Large intestine (tissue), 3 donors: ENCODE data around the gene EPHA2. TPM values are rescaled to one million over a fixed set of nuclear protein-coding genes. Genes with fewer than 3 reads are reported as not detected.

Experiments used
- DNase-seq, 2 donors: peaks; one replicate each; pipeline versions ENCODE4 v3.0.0 to v3.0.0-alpha.2; 2013
- H3K27ac ChIP-seq: one replicate; pipeline ENCODE4 v1.5.1; 2013; ENCODE audit warnings: low read length
- H3K27me3 ChIP-seq: 2 replicates; pipeline ENCODE4 v1.6.1; 2013; ENCODE audit warnings: low read length; ENCODE audit not compliant: control insufficient read depth, insufficient read depth
- H3K36me3 ChIP-seq: 2 replicates; pipeline ENCODE4 v1.6.1; 2013; ENCODE audit warnings: low read length; ENCODE audit not compliant: control insufficient read depth, insufficient read depth
- H3K4me1 ChIP-seq: one replicate; pipeline ENCODE4 v1.6.1; 2013; ENCODE audit warnings: low read length; ENCODE audit not compliant: control insufficient read depth, insufficient read depth
- H3K4me3 ChIP-seq: one replicate; pipeline ENCODE4 v1.5.1; 2013; ENCODE audit warnings: low read length
- H3K9me3 ChIP-seq: one replicate; pipeline ENCODE4 v1.6.1; 2013; ENCODE audit warnings: mild to moderate bottlenecking, low read depth, low read length, moderate library complexity; ENCODE audit not compliant: control insufficient read depth
- WGBS: methylation state at CpG from one replicate; pipeline ENCODE4 v1.1.5; 2013; ENCODE audit warnings: low lambda C conversion rate; ENCODE audit not compliant: insufficient coverage; 5-methylcytosine and 5-hydroxymethylcytosine counted together
- polyA plus RNA-seq: library from polyadenylated mRNA; unstranded; fragments of 120-200 nt; gene quantifications from one replicate; pipeline ENCODE4 v1.2.1, GENCODE V29; 2013

EPHA2 gene
- polyA plus RNA-seq, 1 donor: 18.5 TPM

GRCh38 chr1:16141573-16142336, 14.1 kb downstream of the EPHA2 start:
- no peak for DNase-seq
- Histone ChIP-seq H3K27ac (peak overlapping the region; percentile 26), H3K4me1 (peaks cover 37% of the 10 kb centered on the region), H3K4me3 (no peak overlapping the region), H3K36me3 (peaks cover 32% of the 10 kb centered on the region), H3K9me3 (peaks cover 3% of the 10 kb centered on the region), H3K27me3 (no peaks in the 10 kb centered on the region)
- WGBS: no CpG with 5 or more reads among the region's 16 CpGs

GRCh38 chr1:16140068-16140596, 15.7 kb downstream of the EPHA2 start:
- peaks cover 3% of the 10 kb centered on the region for H3K9me3 ChIP-seq
- no peak overlapping the region for H3K27ac ChIP-seq
- no peak for DNase-seq
- H3K4me1 ChIP-seq: peaks cover 21% of the 10 kb centered on the region
- no peaks in the 10 kb centered on the region for H3K27me3 ChIP-seq
- H3K36me3 ChIP-seq: peaks cover 38% of the 10 kb centered on the region
- no CpG with 5 or more reads among the region's 7 CpGs for whole genome bisulfite sequencing
- no peak overlapping the region for H3K4me3 ChIP-seq

- no peak overlapping the region for H3K27ac ChIP-seq
- no peak for DNase-seq
- H3K4me1 ChIP-seq: peaks cover 15% of the 10 kb centered on the region
These were observed 16.4 kb downstream of the EPHA2 start for GRCh38 chr1:16139473-16139962.

GRCh38 chr1:16138772-16139221, 17.1 kb downstream of the EPHA2 start:
- Histone ChIP-seq H3K27me3 (no peaks in the 10 kb centered on the region), H3K27ac (no peak overlapping the region), H3K36me3 (peaks cover 51% of the 10 kb centered on the region), H3K9me3 (peaks cover 3% of the 10 kb centered on the region), H3K4me3 (no peak overlapping the region), H3K4me1 (peaks cover 8% of the 10 kb centered on the region)
- DNase-seq: no peak
- no CpG with 5 or more reads among the region's 9 CpGs for WGBS

More at GRCh38 chr1:16139473-16139962, 16.4 kb downstream of the EPHA2 start:
- WGBS: 80% methylated on average over 1 of the region's 3 CpGs
- peaks cover 45% of the 10 kb centered on the region for H3K36me3 ChIP-seq
- no peak overlapping the region for H3K4me3 ChIP-seq
- H3K27me3 ChIP-seq: no peaks in the 10 kb centered on the region
- H3K9me3 ChIP-seq: peaks cover 3% of the 10 kb centered on the region

GRCh38 chr1:16137890-16138467, 17.9 kb downstream of the EPHA2 start:
- no peak overlapping the region for H3K27ac ChIP-seq
- H3K4me3 ChIP-seq: no peak overlapping the region
- H3K36me3 ChIP-seq: peaks cover 56% of the 10 kb centered on the region

GRCh38 chr1:16135501-16135900, 20.4 kb downstream of the EPHA2 start:
- Histone ChIP-seq H3K36me3 (peaks cover 71% of the 10 kb centered on the region), H3K4me1 (no peaks in the 10 kb centered on the region), H3K27me3 (no peaks in the 10 kb centered on the region), H3K4me3 (no peak overlapping the region), H3K9me3 (no peaks in the 10 kb centered on the region), H3K27ac (no peak overlapping the region)
- DNase-seq: no peak
- no CpG with 5 or more reads among the region's 12 CpGs for WGBS

More at GRCh38 chr1:16137890-16138467, 17.9 kb downstream of the EPHA2 start:
- Histone ChIP-seq H3K27me3 (no peaks in the 10 kb centered on the region), H3K4me1 (no peaks in the 10 kb centered on the region), H3K9me3 (no peaks in the 10 kb centered on the region)
- DNase-seq: no peak
- WGBS: no CpG with 5 or more reads among the region's 31 CpGs

GRCh38 chr1:16134906-16135305, 21.0 kb downstream of the EPHA2 start:
- no peak overlapping the region for H3K27ac ChIP-seq
- no peak for DNase-seq
- H3K4me3 ChIP-seq: no peak overlapping the region
- no CpG with 5 or more reads among the region's 16 CpGs for WGBS
- H3K9me3 ChIP-seq: no peaks in the 10 kb centered on the region
- H3K4me1 ChIP-seq: no peaks in the 10 kb centered on the region
- no peaks in the 10 kb centered on the region for H3K27me3 ChIP-seq
- peaks cover 72% of the 10 kb centered on the region for H3K36me3 ChIP-seq

GRCh38 chr1:16134066-16134801, 21.6 kb downstream of the EPHA2 start:
- no peak for DNase-seq
- H3K27ac ChIP-seq: no peak overlapping the region
- peaks cover 78% of the 10 kb centered on the region for H3K36me3 ChIP-seq
- WGBS: 70% methylated on average over 4 of the region's 33 CpGs
- H3K4me1 ChIP-seq: no peaks in the 10 kb centered on the region
- no peaks in the 10 kb centered on the region for H3K9me3 ChIP-seq
- no peak overlapping the region for H3K4me3 ChIP-seq
- H3K27me3 ChIP-seq: no peaks in the 10 kb centered on the region

GRCh38 chr1:16133007-16133961, 22.6 kb downstream of the EPHA2 start:
- Histone ChIP-seq H3K27me3 (no peaks in the 10 kb centered on the region), H3K9me3 (no peaks in the 10 kb centered on the region), H3K27ac (no peak overlapping the region), H3K4me1 (no peaks in the 10 kb centered on the region), H3K36me3 (peaks cover 81% of the 10 kb centered on the region), H3K4me3 (no peak overlapping the region)
- no CpG with 5 or more reads among the region's 28 CpGs for WGBS
- DNase-seq: no peak
